Stimulated activated CD4-positive, alpha-beta T cell treated with anti-CD3 and anti-CD28 coated beads, TNF-alpha, amount 100 ng/mL, for 4 hours (primary cell): Measurements from ENCODE around the gene ARHGEF25.
A peak's percentile ranks its signal among the peaks of the same experiment; 100 is the strongest.
"Not testable (repeated sequence)": the region's sequence is repeated elsewhere in the genome, so short reads cannot be mapped to it uniquely, and the experiment has no call there.

Experiments
- DNase-seq, 3 experiments: peaks; one replicate each; pipeline ENCODE4 v3.0.0-alpha.2; 2020; ENCODE audit warnings: low read depth in 3 of 3

ARHGEF25 gene

DNA sequence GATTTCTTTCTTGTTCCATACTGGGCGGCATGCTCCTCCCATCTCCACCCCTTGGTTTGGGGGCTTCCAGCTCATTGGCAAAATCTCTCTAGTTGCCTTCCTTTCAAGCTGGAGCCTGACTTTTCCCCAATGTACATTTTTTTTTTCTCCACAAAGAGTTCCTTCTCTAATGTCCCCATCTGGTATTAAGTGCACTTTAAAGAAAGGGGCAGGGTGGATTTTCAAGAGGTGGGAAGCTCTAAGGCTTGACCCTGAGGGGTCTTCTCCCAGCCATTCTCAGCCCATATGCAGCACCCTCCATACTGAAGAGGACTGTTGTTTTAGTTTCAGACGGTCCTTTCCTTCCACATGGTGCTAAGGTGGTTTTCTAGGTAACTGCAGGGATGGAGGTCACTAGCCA, 26.1 kb upstream of the ARHGEF25 start:
- no peak for DNase-seq

DNA sequence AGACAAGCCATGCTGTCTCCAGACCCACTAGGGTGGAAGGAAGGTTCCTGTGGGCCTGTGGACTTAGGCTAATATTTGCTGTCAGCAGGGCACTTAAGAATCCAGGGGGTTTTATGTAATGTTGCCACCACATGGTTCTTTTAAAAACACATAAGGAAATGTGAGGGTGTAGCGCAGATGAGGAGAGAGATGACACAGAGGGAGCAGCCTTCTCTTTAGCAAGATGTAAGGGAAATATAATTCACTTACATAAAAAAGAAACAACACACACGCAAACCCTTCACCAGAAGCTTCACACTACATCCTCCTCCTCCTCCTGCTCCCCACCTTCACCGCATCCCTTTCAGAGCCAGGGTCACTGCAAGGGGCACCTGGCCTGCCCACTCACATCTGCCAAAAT, 25.1 kb upstream of the ARHGEF25 start:
- no peak for DNase-seq

DNA sequence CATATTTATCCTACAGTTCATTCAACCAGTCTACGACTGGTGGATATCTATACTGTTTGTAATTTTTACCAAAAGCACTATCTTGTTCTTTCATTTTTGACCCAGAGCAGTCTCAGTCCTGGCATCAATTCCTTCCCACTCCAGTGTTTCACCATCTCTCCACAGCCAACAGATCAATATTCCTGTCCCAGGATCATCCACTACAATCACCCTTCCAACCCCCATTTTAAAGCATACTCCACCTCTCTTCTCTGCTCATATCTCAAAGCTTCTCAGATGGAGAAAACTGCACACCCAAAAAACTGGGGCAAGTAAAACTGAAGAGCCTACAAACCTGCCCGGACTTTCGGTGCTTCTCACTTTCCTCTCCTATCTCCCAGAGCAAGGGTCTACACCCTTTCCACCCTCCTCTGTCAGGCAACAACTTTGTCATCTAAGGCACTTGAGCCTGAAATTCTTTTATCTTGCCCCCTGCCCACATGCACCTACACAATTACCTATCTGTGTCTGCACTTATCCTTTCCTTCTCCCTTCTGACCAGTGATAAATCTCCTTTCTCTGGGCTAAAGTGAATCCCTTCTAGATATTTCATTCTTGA, 24.3 kb upstream of the ARHGEF25 start:
- no peak for DNase-seq

DNA sequence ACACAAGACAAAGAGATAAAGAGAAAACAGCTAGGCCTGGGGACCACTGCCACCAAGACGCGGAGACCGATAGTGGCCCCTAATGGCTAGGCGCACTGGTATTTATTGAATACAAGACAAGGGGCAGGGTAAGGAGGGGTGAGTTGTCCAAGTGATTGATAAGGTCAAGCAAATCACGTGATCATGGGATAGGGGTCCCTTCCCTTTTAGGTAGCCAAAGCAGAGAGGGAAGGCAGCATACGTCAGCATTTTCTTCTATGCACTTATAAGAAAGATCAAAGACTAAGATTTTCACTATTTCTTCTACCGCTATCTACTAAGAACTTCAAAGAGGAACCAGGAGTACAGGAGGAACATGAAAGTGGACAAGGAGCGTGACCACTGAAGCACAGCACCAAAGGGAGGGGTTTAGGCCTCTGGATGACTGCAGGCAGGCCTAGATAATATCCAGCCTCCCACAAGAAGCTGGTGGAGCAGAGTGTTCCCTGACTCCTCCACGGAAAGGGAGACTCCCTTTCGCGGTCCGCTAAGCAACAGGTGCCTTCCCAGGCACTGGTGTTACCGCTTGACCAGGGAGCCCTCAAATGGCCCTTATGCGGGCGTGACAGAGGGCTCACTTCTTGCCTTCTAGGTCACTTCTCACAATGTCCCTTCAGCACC, 22.2 kb upstream of the ARHGEF25 start:
- DNase-seq, result not testable (repeated sequence)

DNA sequence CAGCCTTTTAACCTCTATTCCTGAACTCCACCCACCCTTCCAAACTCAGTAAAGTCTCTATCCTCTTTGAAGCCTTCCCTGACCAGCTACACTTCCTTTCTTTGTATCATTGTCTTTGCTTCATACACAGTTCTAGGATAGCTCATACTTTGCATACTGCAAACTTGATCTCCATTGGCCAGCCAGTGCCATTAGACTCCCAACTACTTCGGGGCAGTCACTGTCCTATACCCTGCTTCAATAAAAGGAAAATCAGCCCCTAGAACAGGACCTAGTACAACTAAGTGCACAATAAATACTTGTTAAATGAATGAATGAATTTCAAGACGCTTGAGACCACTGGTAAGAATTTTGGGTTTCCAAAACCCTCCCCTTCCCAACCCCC, 20.8 kb upstream of the ARHGEF25 start:
- DNase-seq, result no peak

DNA sequence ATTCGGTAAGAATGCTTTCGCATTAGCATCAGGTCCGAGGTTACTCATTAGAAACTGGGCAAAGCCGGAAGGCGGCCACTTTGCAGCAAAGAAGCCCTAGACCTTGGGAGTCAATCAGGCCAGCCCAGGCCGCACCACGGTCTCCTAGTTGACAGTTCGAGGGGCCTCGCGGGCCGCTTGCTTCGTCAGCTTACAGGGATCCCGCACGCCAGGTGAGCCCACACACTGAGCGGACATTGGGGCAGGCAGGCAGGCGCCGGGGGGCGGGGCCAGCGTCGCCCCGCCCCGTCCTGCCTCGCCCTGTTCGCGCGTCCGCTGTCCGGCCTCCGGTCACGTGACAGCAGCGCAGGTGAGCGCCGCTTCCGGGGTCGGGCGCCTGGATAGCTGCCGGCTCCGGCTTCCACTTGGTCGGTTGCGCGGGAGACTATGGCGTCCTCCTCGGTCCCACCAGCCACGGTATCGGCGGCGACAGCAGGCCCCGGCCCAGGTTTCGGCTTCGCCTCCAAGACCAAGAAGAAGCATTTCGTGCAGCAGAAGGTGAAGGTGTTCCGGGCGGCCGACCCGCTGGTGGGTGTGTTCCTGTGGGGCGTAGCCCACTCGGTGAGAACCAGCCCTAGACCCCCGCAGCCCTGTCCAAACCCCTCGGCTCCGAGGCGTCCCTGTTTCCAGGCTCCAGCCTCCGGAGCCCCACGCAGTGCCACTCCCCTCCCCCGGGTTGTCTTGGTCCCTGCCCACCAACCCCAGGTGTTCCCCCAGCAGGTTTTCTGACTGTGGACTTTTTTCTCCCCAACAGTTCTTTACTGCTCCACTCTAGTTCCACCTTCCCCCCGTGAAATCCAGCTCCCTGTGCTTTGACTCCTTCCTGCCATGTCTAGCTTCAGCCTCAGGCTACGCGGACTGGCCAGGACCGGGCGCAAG, 20.1 kb upstream of the ARHGEF25 start, which contains the start of gene PIP4K2C:
PIP4K2C (plus strand) TSS at position 329 of the 918 bp plus-strand sequence; CDS start at position 427, 98 bp downstream.
- DNase-seq, result peak; percentile 50 to 62 (median 60)

DNA sequence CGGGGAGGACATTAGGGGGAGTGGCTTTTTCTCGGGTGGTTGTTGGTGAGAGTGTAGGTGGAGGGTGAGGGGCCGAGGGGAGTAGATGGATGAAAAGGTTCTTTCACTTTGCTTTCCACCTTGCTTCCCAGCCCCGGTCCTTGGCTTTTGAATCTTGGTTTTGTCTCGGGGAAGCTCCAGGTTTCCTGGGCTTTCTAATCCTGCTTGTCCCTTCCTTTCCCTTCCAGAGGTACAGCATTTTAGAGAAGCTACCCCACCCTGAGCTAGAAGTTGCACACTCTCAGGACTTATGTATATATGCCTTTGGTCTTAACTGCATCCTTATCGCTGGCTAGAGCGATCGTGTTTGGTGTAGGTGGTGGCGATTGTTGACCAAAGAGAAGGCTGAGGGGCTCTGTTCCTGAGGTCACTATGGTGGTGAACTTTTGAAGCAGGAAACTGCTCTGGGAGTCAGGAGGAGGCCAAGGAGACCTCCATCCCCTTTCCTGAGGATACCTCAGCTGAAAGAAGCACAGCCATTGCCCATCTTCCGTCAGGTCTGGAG, 19.4 kb upstream of the ARHGEF25 start:
- no peak for DNase-seq

DNA sequence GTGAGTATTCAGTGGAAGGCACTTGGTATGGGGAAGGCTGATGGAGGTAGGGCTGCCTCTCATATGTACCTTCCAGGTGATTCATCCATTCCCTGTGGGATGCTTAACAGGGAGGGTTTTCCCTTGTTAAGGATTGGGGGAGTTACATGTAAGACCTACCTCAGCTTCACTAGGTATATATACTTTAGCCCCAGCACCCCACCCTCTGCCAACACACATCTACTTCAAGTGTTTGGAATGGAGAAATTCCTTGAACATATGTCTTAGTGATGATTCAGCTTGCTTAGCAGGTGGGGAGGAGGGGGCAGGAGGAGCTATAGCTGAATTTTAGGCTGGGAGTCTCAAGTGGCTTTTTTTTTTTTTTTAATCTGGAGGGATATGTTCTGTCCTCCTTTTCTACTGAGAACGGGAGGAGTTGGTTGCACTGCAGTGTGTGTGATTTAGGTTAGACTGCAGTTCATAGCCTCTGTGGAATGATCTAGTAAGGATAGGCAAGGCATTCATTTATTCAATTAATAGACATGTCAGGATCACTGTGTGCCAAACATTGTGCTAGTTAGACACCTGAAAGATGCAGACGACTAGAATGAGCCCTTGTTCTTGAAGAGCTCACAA, 18.6 kb upstream of the ARHGEF25 start:
- no peak for DNase-seq

DNA sequence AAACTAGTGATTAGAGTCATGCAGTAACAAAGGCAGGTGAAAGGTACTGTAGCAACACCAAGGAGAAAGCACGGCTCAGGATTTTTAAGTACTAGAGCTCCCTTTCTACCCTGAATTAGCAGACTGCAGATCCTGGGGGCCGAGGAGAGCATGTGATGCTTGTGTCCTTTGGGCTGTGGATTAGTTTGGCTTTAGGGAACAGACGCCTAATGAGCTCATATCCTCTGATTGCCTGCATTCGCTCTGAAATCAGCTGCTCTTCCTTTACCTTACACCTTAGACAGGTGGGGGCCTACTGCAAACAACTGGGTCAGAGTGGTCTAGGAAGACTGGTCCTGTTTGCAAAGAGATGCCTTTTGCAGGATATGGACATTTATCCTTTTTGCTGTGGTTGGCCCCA, 18.0 kb upstream of the ARHGEF25 start:
- no peak for DNase-seq

DNA sequence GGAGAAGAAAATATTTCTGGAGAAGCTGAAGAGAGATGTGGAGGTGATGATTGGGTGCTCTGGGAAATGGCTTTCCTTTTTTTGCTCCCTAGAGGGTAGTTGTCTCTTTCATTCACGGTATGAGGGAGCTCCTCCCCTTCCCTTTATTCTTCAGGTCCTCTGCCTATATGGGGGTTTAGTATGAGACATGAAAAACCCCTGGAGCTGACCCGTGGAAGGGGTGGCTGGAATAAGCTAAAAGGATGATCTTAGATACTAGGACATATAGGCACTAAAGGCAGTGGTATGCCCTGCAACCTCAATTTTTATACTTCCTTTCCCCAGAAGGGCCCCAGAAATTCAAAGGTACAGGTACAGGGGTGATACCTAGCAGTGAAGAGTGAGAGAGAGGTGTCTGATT, 10.8 kb upstream of the ARHGEF25 start:
- no peak for DNase-seq

DNA sequence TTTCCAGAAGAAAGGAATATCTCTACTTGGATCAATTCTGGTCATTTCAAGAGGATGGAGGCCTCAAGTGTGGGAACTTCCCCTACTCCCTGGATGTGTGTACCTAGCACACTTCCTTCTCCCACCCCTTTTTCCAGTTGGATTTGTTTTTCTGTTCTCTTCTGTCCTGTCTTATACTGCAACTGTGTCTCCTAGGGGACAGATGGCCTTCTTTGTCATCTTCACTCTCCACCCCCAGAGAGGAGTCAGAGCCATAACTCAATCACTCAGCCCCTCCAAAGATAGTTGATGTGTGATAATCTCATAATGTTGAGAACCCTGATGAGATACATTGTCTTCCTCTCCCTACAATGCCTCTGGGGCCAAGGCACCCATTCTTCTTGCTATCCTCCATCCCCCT, 8.7 kb upstream of the ARHGEF25 start:
- no peak for DNase-seq

DNA sequence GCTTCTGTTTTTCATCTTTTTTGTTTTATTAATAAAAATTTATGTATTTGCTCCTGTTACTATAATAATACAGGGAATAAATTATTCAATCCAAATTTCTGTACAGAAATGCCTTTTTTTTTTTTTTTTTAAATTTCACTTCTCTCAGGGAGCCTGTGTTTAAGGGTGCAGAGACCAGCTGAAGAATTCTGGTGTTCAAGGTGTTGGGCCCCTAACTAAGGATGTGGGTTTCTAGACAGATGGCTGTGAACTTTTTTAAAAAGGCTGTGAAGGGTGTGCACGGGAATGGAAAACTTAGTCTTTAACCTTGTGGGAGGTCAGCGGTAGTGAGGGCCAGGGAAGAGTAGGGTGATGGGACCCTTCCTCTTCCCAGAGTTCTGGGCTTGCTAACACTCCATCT, 7.9 kb upstream of the ARHGEF25 start:
- DNase-seq, result no peak

DNA sequence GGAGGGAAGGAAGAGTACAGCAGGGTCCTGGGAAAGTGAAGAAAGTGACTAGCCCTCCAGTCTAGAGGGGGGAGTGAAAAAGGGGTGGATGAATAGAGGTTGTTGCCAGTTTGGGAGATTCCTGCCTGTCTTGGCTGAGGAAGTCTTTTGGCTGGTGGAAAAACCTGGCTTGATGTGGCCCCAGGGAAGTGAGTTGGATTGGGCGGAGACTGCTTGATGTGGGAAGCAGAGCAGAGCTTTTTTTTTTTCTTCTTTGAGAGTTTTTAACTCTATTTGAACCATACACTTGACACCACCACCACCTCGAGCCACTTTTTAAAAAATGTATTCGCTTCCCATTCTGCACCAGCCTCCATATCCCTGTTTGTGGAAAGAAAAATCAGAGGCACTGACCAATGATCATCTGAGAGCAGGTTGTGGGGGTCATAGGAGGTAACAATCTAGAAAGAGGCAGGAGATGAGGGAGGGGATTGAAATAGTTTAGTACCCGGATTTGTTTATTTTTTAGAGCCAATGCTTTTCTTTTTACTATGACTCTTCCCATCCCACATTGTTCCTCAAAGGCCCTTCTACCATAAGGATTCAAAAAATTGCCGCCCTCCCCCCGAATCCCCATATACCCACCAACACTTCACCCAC, 7.3 kb upstream of the ARHGEF25 start:
- DNase-seq, result no peak

DNA sequence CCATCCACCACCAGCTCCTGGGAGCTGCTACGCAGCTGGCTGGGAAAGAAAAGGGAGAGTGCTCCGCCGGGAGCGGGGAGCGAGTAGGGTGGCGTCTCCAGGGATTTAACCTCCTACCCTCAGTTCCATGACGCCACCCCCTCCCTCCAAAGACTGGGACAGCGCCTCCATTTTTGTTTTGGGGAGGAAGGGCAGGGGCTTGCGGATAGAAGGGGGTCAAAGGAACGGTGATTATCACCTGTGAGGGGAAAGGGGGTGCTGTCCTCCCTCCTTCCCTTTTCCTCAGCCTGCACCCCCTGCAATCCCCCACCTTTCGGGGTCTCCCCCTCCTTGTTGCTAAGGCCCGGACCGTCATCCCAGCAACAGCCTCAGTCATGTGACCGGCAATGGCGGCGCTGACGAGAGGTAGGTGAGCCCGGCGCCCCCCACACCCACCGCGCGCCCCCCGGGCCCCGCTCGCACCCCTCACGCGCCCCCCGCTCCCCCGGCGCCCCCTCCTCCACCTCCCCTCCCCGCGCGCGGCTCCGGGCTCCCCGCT, 6.7 kb upstream of the ARHGEF25 start, which contains the start of gene DTX3:
DTX3 (plus strand) TSS at position 371 of the 538 bp plus-strand sequence. CDS start 1,694 bp downstream, outside the sequence.
- DNase-seq, result no peak

DNA sequence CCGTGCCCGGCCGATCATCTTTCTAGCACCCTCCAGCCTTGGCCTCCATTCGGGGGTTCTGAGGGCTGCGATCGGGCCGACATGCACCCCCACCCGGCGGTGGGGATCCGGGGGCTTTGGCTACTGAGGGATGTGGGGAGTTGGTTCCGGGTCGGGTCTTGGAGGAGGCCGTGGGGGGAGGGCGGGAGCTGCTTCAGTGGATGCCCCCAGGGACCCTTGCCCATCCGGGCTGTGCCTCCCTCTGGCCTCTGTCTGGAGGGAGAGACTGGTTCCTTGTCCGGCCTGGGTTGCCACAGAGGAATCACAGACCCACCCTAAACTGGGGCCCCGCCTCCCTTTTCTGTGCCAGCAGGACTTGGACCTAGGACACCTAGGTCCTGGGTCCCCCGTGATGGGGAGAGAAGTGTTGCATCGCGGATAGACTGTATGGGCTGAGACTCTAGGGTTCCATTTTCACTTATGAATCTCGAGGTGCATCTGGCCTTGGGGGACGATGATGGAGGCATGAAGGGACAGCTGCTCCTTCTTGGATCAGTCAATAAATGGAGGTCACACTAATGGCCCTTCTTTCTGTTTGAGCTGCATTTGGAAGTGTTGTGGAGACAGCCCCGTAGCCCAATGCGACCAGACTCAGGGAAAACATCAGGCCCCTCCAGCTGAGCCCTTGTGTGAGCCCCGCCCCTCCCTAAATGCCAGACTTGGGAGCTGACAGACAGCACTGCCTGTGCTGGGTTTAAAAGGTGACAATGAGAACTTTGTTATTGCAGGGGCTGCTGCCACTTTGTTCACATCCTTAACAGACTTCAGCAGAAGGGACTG, 6.0 kb upstream of the ARHGEF25 start:
- DNase-seq, result no peak

DNA sequence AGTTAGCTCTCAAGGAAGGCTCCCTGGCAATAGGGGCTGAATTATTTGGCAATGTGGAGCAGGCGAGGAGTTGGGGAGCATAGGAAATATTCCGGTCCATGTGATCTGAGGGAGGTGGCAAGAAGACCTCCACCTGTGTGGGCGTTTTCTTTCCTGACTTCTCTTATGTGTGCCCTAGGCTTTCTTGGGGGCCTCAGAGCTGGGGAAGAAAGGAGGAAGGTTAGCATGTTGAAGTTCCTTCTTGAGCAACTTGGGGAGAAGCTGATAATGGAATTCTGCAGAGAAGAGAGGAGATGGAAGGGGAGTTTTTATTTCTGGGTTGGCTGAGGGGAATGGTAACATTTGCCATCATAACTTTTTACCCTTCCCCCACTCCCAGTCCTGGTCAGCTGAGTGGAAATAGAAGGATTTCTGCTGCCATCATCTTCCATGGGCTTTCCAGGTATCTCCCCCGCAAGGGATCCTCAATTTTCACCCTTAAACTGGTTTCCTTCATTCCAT, 5.4 kb upstream of the ARHGEF25 start:
- no peak for DNase-seq

DNA sequence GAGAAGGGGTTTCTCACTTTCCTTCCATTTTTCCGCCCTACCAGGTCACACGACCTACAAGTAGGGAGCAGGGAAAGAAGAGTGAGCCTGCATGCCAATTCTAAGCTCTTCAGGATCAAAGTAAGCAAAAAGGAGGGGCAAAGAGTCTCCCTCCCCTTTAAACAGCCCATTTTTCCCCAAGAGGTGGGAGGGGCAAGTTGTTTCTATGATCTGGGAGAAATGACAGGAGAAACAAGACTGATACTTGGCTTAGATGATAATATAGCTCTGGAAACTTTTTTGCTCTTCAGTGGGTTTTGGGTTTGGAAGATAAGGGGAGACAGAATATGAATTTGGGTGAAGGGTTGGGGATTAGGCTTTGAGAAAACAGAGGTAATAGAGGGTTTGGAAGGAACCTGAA, 4.8 kb upstream of the ARHGEF25 start:
- DNase-seq, result no peak

DNA sequence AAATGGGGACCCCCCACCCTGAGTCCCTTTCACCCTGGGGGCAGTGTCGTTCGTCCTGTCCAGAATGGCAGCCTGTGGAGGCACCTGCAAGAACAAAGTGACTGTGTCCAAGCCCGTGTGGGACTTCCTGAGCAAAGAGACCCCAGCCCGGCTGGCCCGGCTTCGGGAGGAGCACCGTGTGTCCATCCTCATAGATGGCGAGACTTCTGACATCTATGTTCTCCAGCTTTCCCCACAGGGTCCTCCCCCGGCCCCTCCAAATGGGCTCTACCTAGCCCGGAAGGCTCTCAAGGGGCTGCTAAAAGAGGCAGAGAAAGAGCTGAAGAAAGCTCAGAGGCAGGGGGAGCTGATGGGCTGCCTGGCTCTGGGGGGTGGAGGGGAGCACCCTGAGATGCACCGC, 4.4 kb upstream of the ARHGEF25 start:
- no peak for DNase-seq

DNA sequence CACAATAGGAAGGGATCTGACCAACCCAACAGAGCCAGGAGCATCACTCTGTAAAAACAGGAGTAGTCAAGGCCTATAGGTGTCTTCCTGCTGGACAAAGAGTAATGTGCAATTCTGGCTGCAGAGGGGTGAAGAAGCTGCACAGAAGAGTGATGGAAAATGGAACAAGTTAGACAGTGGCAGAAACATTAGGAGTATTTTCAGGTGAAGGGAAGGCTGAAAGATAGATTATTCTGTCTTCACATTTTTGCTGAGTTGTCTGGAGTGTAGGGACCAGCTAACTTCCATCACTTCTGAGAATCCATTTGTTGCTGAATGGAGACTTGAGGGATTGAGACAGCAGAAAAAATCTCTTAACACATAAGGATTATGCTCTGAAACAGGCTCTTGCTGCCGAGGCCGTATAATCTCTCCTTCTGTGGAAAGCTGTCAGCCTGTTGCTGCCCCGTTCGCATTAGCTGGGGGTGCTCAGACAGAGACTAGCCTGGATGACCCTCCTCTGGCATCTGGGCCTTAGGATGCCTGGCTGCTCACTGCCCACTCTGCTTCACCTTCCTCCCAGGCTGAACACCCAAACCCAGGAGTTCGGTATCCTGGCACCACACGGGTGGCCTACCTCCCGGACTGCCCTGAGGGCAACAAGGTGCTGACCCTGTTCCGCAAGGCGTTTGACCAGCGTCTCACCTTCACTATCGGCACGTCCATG, 3.1 kb upstream of the ARHGEF25 start:
- DNase-seq, result no peak
